GM19023 (cell line): Measurements from ENCODE around the gene INO80E.
A peak's percentile ranks its signal among the peaks of the same experiment; 100 is the strongest.
"Not testable (repeated sequence)": the region's sequence is repeated elsewhere in the genome, so short reads cannot be mapped to it uniquely, and the experiment has no call there.

Experiments
- ATAC-seq: cut with Tn5 transposase; IDR thresholded peaks from one replicate; pipeline ENCODE4 v1.9.1; 2021; ENCODE audit warnings: mild to moderate bottlenecking, moderate library complexity; ENCODE audit not compliant: unreplicated experiment

The INO80E gene

DNA sequence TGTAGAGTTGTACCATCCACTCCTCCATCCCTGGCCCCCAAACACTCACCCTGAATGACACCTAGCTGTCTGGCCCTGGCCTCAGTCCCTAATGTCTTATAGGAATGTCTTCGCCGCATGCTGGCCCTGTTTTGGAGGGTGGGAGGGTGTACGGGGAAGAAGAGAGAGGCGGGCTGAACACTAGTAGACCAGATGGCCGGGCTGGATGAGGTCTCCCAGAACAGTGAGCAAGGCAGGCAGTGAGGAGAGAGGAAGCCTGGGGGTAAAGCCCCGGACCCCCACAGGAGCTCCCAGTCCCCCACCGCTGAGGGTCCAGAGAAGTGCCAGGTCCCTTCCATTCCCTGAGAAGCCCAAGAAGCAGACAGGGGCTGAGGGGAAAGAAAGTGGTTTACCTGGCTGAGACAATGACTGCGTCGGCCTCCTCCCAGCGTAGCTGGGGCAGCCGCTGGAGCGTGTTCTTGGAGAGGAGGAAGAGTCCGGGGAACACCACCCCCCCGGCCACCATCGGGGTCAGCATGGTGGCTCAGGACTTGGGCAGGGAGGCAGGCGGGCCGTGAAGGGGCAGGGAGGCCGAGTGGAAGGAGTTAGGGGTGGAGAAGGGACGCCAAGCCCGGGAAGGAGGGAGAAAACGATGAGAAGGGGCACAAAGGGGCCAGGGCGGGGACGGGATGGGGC lies 34.1 kb downstream of the INO80E start:
- ATAC-seq = no peak

- ATAC-seq = no peak
Measured at GRCh38 chr16:30030841-30031413, 34.9 kb downstream of the INO80E start, which contains the start of gene TLCD3B. Gene TLCD3B (minus strand): TSS chr16:30031271. CDS start chr16:30030527, 744 bp downstream.

GRCh38 chr16:30031477-30031918 lies 35.5 kb downstream of the INO80E start:
- ATAC-seq = no peak

DNA sequence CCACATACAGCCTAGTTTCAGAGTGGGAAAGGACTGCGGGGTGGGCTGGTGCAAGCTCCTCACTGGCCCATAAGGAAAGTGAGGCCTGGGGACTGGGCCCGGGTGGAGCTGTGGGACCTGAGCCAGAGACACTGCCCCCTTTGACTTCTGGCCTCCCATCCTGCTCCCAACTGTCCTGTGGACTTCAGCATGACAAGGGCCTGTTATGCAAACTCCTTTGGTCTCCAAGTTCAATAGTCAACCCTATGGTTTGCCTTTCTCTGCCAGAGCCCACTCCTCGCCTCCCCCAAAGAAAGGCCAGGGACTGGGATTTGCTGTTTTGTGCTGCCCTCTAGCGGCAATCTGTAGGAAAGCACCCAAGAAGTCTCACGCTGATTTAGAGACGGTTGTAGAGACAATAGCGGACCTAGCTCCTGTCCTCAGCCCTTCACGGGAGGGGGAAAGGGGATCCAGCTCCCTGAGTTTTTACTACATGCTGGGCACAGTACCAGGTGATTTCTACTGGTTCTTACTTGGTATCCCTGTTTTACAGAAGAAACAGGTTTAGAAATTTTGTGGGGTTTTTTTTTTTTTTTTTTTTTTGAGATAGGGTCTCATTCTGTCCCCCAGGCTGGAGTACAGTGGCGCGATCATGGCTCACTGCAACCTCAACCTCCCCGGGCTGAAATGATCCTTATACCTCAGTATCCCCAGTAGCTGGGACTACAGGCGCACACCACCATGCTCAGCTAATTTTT lies 36.2 kb downstream of the INO80E start:
- ATAC-seq = no peak

- no peak for ATAC-seq
Measured at GRCh38 chr16:30033270-30033669, 37.2 kb downstream of the INO80E start.

GRCh38 chr16:30040221-30040620 lies 44.2 kb downstream of the INO80E start:
- no peak for ATAC-seq

DNA sequence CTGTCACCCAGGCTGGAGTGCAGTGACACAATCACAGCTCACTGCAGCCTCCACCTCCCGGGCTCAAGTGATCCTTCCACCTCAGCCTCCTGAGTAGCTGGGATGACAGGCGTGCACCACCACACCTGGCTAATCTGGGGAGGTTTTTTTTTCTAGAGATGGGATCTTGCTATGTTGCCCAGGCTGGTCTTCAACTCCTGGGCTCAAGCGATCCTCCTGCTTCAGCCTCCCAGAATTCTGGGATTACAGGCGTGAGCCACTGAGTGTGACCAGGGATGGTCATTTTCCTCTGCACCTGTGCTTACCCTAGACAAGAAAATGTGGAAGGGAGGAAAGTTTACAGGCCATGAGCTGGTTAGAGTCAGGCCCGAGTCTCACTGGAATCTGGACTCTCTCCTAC lies 44.6 kb downstream of the INO80E start:
- ATAC-seq = not testable (repeated sequence)

DNA sequence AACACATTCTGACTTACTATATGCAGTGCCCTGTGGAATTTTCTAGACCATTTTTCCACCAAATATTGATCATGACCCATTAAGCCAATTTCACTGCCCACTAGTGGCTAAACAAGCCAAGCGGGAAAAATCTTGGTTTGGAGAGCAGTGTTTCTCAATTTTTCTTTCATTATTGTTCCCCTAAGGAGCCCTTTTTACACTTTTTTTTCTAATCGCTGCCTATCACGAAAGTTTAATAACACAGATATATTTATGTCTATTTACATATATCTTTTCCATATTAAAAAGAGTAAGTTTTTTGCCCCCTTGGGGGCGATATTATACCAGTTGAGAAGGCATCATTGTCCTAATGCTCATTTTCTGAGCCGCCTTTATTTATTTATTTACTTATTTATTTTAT lies 45.8 kb downstream of the INO80E start:
- no peak for ATAC-seq

GRCh38 chr16:30046178-30046577 lies 50.1 kb downstream of the INO80E start:
- ATAC-seq = no peak

GRCh38 chr16:30046588-30046987 lies 50.5 kb downstream of the INO80E start:
- ATAC-seq = no peak

GRCh38 chr16:30049871-30050270 lies 53.8 kb downstream of the INO80E start:
- ATAC-seq = no peak

DNA sequence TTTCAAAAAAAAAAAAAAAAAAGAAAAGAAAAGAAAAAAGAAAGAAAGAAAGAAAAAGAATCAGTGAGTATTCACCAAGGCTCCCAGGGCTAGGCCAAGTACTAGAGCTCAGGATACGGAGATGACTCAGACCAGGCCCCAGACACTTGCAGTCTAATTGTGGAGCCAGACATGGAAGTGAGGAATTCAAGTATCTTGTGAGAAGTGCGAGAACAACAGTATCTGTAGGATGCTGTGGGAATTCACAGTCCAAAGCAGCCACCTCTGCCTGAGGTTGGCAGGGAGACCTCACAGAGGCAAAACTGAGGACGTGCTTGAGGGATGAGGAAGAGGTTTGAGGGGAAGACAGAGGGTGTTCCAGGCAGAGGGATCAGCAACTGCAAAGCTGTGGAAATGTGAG lies 55.5 kb downstream of the INO80E start:
- no peak for ATAC-seq

DNA sequence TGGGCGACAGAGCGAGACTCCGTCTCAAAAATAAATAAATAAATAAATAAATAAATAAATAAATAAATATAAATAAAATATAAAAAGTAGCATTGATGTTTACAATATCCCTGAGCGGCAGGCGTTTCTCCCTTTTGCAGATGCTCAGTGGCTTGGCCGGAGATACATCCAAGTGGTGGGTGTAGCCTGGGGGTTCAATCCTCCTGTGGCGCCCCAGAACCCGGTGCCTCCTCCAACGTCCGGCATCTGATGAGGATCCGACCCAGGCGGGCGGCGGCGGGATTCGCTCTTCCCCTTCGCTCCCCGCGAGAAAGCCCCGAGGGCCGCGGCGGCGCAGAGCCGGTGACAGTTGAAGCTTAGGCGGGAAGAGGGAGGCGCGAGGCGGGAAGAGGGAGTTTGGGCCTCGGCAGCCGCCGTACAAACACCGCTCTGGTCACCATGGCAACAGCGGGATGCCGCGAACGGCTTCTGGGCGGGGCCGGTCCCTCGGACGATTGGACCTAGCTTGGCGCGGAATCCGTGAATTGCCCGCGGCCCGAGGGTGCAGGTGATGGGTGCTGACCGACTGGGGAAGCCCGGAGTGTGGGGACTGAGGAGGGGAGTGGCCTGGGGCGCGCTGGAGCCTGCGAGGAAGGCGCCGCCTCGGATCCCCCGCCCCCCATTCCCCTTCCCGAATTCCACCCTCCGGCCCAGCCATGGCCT lies 56.8 kb downstream of the INO80E start:
- peak; percentile 67 for ATAC-seq

DNA sequence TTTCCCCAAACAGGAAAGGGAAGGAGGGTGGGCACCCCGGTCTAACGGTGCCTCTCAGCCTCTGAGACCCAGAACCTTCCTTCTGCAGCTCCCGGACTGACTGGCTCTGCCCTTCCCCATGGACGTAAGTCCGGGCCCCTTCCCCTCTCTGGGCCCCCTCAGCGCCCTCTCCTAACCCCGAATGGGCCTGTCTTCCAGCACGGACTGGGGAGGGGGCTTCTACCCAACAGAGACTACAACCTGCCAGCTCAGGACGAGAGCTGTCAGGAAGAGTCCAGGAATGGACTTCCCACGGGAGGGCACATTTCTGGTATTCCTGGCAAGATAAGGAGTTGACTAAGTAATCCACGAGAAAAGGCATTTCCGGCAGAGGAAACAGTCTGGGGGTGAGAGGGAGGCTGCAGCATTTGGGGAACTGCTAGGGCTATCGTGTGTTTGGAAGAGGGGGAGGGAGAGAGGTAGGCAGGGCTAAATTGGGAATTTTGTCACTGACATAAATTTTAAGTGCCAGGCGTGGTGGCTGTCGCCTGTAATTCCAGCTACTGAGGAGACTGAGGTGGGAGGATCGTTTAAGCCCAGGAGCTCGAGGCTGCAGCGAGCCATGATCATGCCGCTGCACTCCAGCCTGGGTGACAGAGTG lies 57.5 kb downstream of the INO80E start:
- peak; percentile 33 for ATAC-seq

DNA sequence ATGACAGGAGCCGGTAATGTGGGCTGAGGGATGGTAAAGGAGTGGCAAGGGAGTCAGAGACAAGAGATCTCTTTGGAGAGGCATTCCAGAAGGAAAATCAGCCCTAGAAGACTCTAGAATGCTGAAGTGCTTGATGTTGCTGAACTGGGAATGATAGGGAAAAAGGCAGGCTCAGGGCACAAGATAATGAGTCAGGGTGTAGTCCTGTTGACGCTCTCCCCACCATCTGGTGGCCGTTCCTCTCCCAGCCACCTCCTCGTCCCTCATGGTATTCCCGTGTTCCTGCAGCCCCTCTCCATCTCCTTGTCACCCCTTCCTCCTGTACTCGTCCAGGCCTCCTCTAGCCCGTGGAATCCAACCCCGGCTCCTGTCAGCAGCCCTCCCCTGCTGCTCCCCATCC lies 58.4 kb downstream of the INO80E start:
- no peak for ATAC-seq

DNA sequence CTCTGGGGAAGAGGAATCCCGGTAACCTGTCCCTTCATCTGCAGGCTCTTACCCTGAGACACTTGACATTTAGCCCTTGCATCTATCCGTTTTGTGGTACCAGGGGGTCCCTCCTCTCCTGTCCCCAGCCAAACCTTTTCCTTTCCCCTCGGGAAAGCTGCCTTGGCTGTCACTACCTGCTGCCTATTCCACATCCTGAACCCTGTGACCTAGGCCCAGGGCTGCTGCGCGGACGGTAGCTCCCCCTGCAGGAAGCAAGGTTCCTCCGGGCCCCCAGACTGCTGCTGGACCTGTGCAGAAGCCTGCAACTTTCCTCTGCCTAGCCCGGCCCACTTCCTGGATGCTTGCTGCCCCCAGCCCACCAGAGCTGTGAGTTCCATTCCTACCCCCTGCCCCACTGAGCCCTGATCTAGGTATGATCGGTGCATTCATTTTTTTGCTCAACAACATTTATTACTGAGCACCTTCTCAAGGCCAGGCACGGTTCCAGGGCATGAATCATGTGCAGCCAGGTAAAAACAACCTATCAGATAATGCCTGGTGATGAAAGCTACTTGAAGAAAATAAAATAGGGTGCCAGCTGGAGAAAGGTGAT lies 59.0 kb downstream of the INO80E start:
- ATAC-seq = no peak
